ENCODE data around the gene NUMBL. TPM values are rescaled to one million over a fixed set of nuclear protein-coding genes. Genes with fewer than 3 reads are reported as not detected.

Gene NUMBL
- total RNA-seq, 1 experiment from 2014 or later: 57.7 TPM

GRCh38 chr19:40629346-40629745 lies 61.1 kb downstream of the NUMBL start:
- Histone ChIP-seq H3K27ac (no peak overlapping the region), H3K9me3 (ENCODE audit: insufficient read depth, low read depth) (no peaks in the 10 kb centered on the region), H3K27me3 (ENCODE audit: insufficient read depth, low read depth) (no peaks in the 10 kb centered on the region), H3F3A (ENCODE audit: insufficient read depth, low read depth) (peaks cover 22% of the 10 kb centered on the region), H2AFZ (no peak overlapping the region), H3K79me2 (ENCODE audit: low read depth) (no peaks in the 10 kb centered on the region), H3K4me3 (no peak overlapping the region), H3K4me2 (no peak overlapping the region), H3K36me3 (ENCODE audit: low read depth) (no peaks in the 10 kb centered on the region), H3K9me2 (ENCODE audit: insufficient read depth) (no peaks in the 10 kb centered on the region), H4K20me1 (ENCODE audit: insufficient read depth) (no peaks in the 10 kb centered on the region; the same call in 1 of the 2 replicates), H3K4me1 (replicated peaks; ENCODE audit: insufficient read depth) (no peaks in the 10 kb centered on the region)
- ChIA-PET POLR2A (ENCODE audit: unreplicated experiment) (no interaction called here), CTCF (no interaction called here)
- intact Hi-C loops (cut with micrococcal nuclease; ENCODE audit: unreplicated experiment): no loop called here
- TF ChIP-seq CTCF (conservative IDR thresholded peaks at IDR 0.05) (no peak), EZH2 (IDR thresholded peaks at IDR 0.05; ENCODE audit: low read depth) (no peak)
- DNase-seq: no peak
- no TSS peak for BruUV-seq (replicated peaks)

- H3K27ac ChIP-seq: no peak overlapping the region
- H3K36me3 ChIP-seq (ENCODE audit: low read depth): no peaks in the 10 kb centered on the region
- H3K27me3 ChIP-seq (ENCODE audit: insufficient read depth, low read depth): no peaks in the 10 kb centered on the region
- H4K20me1 ChIP-seq (ENCODE audit: insufficient read depth): no peaks in the 10 kb centered on the region; the same call in 1 of the 2 replicates
- DNase-seq: no peak
- no TSS peak for BruUV-seq (replicated peaks)
- no peak overlapping the region for H2AFZ ChIP-seq
- H3K9me2 ChIP-seq (ENCODE audit: insufficient read depth): no peaks in the 10 kb centered on the region
- H3F3A ChIP-seq (ENCODE audit: insufficient read depth, low read depth): peaks cover 12% of the 10 kb centered on the region; the same call in 1 of the 2 replicates
- no peak for TF ChIP-seq EZH2 (IDR thresholded peaks at IDR 0.05; ENCODE audit: low read depth)
- TF ChIP-seq CTCF (conservative IDR thresholded peaks at IDR 0.05): no peak
- ChIA-PET CTCF (no interaction called here), POLR2A (ENCODE audit: unreplicated experiment) (no interaction called here)
- no peaks in the 10 kb centered on the region for H3K4me1 ChIP-seq (replicated peaks; ENCODE audit: insufficient read depth)
- H3K4me3 ChIP-seq: no peak overlapping the region
- no peak overlapping the region for H3K4me2 ChIP-seq
- intact Hi-C loops (cut with micrococcal nuclease; ENCODE audit: unreplicated experiment): no loop called here
- H3K9me3 ChIP-seq (ENCODE audit: insufficient read depth, low read depth): no peaks in the 10 kb centered on the region
- H3K79me2 ChIP-seq (ENCODE audit: low read depth): no peaks in the 10 kb centered on the region
These were observed 62.8 kb downstream of the NUMBL start for GRCh38 chr19:40627486-40628279.

GRCh38 chr19:40626918-40627317 lies 63.5 kb downstream of the NUMBL start:
- Histone ChIP-seq H3K4me2 (no peak overlapping the region), H3K27ac (no peak overlapping the region), H3K9me3 (ENCODE audit: insufficient read depth, low read depth) (no peaks in the 10 kb centered on the region), H3K36me3 (ENCODE audit: low read depth) (no peaks in the 10 kb centered on the region), H3K27me3 (ENCODE audit: insufficient read depth, low read depth) (no peaks in the 10 kb centered on the region), H3K79me2 (ENCODE audit: low read depth) (no peaks in the 10 kb centered on the region), H3K4me1 (replicated peaks; ENCODE audit: insufficient read depth) (no peaks in the 10 kb centered on the region), H4K20me1 (ENCODE audit: insufficient read depth) (no peaks in the 10 kb centered on the region; the same call in 1 of the 2 replicates), H3K9me2 (ENCODE audit: insufficient read depth) (no peaks in the 10 kb centered on the region), H3K4me3 (no peak overlapping the region), H3F3A (ENCODE audit: insufficient read depth, low read depth) (peaks cover 12% of the 10 kb centered on the region; the same call in 1 of the 2 replicates), H2AFZ (no peak overlapping the region)
- CTCF ChIA-PET: no interaction called here
- DNase-seq: no peak
- intact Hi-C loops (cut with micrococcal nuclease; ENCODE audit: unreplicated experiment): no loop called here
- POLR2A ChIA-PET (ENCODE audit: unreplicated experiment): no interaction called here
- TF ChIP-seq CTCF (conservative IDR thresholded peaks at IDR 0.05): no peak
- no peak for TF ChIP-seq EZH2 (IDR thresholded peaks at IDR 0.05; ENCODE audit: low read depth)
- no TSS peak for BruUV-seq (replicated peaks)

Measured in PC-9 (cell line).